Measurements from ENCODE around the gene WFS1. TPM values are rescaled to one million over a fixed set of nuclear protein-coding genes. Genes with fewer than 3 reads are reported as not detected.

The WFS1 gene
- total and polyA plus RNA-seq, 2 of the 4 experiments (the other 2 are of a cell fraction) = 9.7 to 42.4 TPM

DNA sequence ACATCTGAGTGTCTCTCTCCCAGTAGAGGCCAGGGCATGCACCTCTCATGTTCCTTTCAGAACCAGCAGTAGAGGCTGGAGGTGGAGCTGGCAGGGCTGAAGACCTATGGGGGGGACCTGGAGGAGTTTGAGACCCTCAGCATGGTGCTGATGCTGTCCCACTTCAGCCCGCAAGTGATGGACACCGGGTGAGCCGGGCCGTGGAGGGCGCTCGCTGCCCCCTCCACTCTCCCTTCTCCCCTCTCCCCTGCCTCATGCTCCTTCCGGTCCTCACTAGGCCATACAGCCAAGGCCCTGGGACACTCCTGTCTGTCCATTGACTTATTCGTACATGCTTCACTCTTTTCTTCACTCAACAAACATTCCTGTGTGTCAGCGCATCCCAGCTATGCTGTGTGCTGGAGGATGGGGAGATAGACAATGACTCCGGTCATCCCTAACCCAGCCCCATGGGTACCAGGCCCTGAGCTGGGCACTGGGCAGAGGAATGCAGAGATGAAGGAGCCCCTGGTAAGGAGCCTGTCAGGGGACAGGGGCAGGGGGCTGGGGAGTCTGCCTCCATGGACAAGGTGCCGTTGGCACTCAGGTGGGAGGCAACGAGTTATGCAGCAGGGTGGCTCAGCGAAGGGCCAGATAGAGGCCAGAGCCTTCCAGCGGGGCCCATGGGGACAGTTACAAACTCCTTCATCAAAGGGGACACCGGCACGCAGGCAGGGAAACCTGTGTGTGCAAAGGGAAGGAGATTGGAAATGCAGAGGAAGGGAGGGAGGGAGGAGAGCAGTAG is 28.4 kb upstream of the WFS1 start:
- H3K14ac ChIP-seq (replicated peaks; ENCODE audit: low read depth, low read length) = no peak overlapping the region
- in situ Hi-C loops (cut with MboI; ENCODE audit: low sequenced_read_pairs) (no loop called here), dilution Hi-C loops (cut with HindIII; ENCODE audit: low sequenced_read_pairs, unreplicated experiment) (no loop called here), intact Hi-C loops (cut with micrococcal nuclease) (no loop called here)
- no peak overlapping the region for H3K56ac ChIP-seq (ENCODE audit: extremely low read depth, insufficient read depth, low read length)
- ATAC-seq (ENCODE audit: low read depth) (no peak), DNase-seq (no peak)
- H3K23ac ChIP-seq (ENCODE audit: low read depth, low read length) = no peak overlapping the region
- H3K4me3 ChIP-seq (ENCODE audit: insufficient read depth, low read depth, low read length) = no peak overlapping the region
- no peak overlapping the region for H3K4ac ChIP-seq (ENCODE audit: low read depth, low read length)
- TF ChIP-seq, protein P1, sequence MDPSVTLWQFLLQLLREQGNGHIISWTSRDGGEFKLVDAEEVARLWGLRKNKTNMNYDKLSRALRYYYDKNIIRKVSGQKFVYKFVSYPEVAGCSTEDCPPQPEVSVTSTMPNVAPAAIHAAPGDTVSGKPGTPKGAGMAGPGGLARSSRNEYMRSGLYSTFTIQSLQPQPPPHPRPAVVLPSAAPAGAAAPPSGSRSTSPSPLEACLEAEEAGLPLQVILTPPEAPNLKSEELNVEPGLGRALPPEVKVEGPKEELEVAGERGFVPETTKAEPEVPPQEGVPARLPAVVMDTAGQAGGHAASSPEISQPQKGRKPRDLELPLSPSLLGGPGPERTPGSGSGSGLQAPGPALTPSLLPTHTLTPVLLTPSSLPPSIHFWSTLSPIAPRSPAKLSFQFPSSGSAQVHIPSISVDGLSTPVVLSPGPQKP (IDR thresholded peaks at IDR 0.05; ENCODE audit: borderline replicate concordance, low read depth, low read length) = no peak
- TF ChIP-seq MXI1 (IDR thresholded peaks at IDR 0.05; ENCODE audit: borderline replicate concordance, low read depth, low read length) (no peak), CHD1 (IDR thresholded peaks at IDR 0.05; ENCODE audit: low read depth, low read length) (no peak), SMC3 (IDR thresholded peaks at IDR 0.05; ENCODE audit: low read depth, low read length) (no peak), RFX5 (IDR thresholded peaks at IDR 0.05; ENCODE audit: low read depth, low read length) (no peak), MAZ (IDR thresholded peaks at IDR 0.05; ENCODE audit: borderline replicate concordance, low read depth, low read length) (no peak), BHLHE40 (IDR thresholded peaks at IDR 0.05; ENCODE audit: low read depth, low read length) (no peak), MAFK (IDR thresholded peaks at IDR 0.05; ENCODE audit: low read depth, low read length) (no peak), RCOR1 (IDR thresholded peaks at IDR 0.05; ENCODE audit: insufficient replicate concordance, low read length) (no peak), RAD21 (IDR thresholded peaks at IDR 0.05; ENCODE audit: low read length) (no peak)
- TF ChIP-seq, protein P2, sequence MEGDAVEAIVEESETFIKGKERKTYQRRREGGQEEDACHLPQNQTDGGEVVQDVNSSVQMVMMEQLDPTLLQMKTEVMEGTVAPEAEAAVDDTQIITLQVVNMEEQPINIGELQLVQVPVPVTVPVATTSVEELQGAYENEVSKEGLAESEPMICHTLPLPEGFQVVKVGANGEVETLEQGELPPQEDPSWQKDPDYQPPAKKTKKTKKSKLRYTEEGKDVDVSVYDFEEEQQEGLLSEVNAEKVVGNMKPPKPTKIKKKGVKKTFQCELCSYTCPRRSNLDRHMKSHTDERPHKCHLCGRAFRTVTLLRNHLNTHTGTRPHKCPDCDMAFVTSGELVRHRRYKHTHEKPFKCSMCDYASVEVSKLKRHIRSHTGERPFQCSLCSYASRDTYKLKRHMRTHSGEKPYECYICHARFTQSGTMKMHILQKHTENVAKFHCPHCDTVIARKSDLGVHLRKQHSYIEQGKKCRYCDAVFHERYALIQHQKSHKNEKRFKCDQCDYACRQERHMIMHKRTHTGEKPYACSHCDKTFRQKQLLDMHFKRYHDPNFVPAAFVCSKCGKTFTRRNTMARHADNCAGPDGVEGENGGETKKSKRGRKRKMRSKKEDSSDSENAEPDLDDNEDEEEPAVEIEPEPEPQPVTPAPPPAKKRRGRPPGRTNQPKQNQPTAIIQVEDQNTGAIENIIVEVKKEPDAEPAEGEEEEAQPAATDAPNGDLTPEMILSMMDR (conservative IDR thresholded peaks at IDR 0.05; ENCODE audit: low read depth, low read length) = no peak
- peaks cover 7% of the 10 kb centered on the region for H3K9me3 ChIP-seq (ENCODE audit: control insufficient read depth, insufficient read depth, low read length)
- no peak overlapping the region for H2AK5ac ChIP-seq (ENCODE audit: low read depth, low read length)
- no peak overlapping the region for H4K91ac ChIP-seq (ENCODE audit: insufficient read depth, low read depth, low read length)
- no peaks in the 10 kb centered on the region for H3K4me1 ChIP-seq (ENCODE audit: control insufficient read depth, insufficient read depth, low read length)
- H3K27ac ChIP-seq (ENCODE audit: insufficient read depth, low read length) = no peak overlapping the region
- POLR2A ChIA-PET (ENCODE audit: unreplicated experiment) = no interaction called here
- no peak overlapping the region for H3K18ac ChIP-seq (ENCODE audit: low read depth, low read length)
- no TSS peak for BruUV-seq (replicated peaks)
- H3K79me1 ChIP-seq (ENCODE audit: low read depth in 1 of 2, low read length in 2 of 2) = no peaks in the 10 kb centered on the region
- no peaks in the 10 kb centered on the region for H3K9me1 ChIP-seq (ENCODE audit: insufficient read depth, low read length)
- H2BK120ac ChIP-seq (ENCODE audit: low read depth, low read length) = no peak overlapping the region
- no peak overlapping the region for H2AK9ac ChIP-seq (replicated peaks; ENCODE audit: low read depth, low read length, poor library complexity)
- no peak overlapping the region for H3K9ac ChIP-seq (ENCODE audit: low read depth, low read length)
- H3K27me3 ChIP-seq (ENCODE audit: control insufficient read depth, insufficient read depth, low read length) = peaks cover under 1% of the 10 kb centered on the region; the same call in 1 of the 2 replicates
- no peak overlapping the region for H4K5ac ChIP-seq (ENCODE audit: low read depth, low read length)
- no peak overlapping the region for H3K4me2 ChIP-seq (ENCODE audit: low read depth, low read length)
- H3K36me3 ChIP-seq (ENCODE audit: control insufficient read depth, insufficient read depth, low read length) = no peaks in the 10 kb centered on the region
- H2BK5ac ChIP-seq (ENCODE audit: low read depth, low read length, poor library complexity, severe bottlenecking) = no peak overlapping the region
- H2BK20ac ChIP-seq (ENCODE audit: low read depth, low read length) = no peak overlapping the region
- H4K8ac ChIP-seq (ENCODE audit: low read depth in 2 of 2, low read length in 2 of 2) = no peak overlapping the region
- no peak overlapping the region for H2BK15ac ChIP-seq (ENCODE audit: low read depth, low read length)
- WGBS, 2 experiments (ENCODE audit: extremely low coverage in 2 of 2, insufficient read length in 1 of 2) = 100% methylated on average over 1 of the region's 16 CpGs; no CpG with 5 or more reads in 1 of the 2 experiments
- H2AFZ ChIP-seq (replicated peaks; ENCODE audit: low read length, poor library complexity) = no peak overlapping the region
- no peaks in the 10 kb centered on the region for H4K20me1 ChIP-seq (ENCODE audit: insufficient read depth, low read length)
- CTCF ChIA-PET = no interaction called here

Data from IMR-90 (cell line).